Measurements from ENCODE around the gene TRPV5.

TRPV5 gene

DNA sequence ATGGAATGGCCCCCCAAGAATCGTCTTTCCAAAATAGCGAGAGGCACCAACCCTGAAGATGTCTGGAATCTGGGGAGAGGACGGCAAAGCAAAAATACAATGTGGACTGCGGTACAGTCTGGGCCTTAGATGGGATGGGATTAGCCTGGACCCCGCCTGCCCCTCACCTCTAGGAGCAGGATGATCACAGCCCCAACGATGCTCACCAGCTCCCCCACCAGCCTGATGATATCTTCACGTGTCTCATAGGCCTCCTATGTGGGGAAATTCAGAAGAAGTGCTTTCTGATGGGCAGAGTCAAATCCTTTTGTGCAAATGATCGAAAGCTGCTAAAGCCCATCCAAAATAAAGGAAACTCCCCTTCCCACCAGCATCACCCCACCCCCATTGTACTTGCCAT, 18.2 kb downstream of the TRPV5 start:
- Histone ChIP-seq H3K27ac (ENCODE audit: low read length) (no peak overlapping the region), H3K9ac (ENCODE audit: low read length) (no peak overlapping the region), H3K36me3 (replicated peaks; ENCODE audit: low read depth, low read length) (no peaks in the 10 kb centered on the region), H3K79me2 (ENCODE audit: low read length) (no peaks in the 10 kb centered on the region), H3K9me3 (ENCODE audit: insufficient read depth, low read length) (no peaks in the 10 kb centered on the region), H3K4me1 (ENCODE audit: low read length) (no peaks in the 10 kb centered on the region), H4K20me1 (ENCODE audit: insufficient read depth, low read length) (no peaks in the 10 kb centered on the region), H3K4me2 (ENCODE audit: low read length) (no peak overlapping the region), H2AFZ (ENCODE audit: low read depth, low read length) (no peak overlapping the region), H3K27me3 (ENCODE audit: low read depth, low read length) (peaks cover 66% of the 10 kb centered on the region), H3K4me3 (ENCODE audit: low read length) (no peak overlapping the region)
- TF ChIP-seq, protein P1, sequence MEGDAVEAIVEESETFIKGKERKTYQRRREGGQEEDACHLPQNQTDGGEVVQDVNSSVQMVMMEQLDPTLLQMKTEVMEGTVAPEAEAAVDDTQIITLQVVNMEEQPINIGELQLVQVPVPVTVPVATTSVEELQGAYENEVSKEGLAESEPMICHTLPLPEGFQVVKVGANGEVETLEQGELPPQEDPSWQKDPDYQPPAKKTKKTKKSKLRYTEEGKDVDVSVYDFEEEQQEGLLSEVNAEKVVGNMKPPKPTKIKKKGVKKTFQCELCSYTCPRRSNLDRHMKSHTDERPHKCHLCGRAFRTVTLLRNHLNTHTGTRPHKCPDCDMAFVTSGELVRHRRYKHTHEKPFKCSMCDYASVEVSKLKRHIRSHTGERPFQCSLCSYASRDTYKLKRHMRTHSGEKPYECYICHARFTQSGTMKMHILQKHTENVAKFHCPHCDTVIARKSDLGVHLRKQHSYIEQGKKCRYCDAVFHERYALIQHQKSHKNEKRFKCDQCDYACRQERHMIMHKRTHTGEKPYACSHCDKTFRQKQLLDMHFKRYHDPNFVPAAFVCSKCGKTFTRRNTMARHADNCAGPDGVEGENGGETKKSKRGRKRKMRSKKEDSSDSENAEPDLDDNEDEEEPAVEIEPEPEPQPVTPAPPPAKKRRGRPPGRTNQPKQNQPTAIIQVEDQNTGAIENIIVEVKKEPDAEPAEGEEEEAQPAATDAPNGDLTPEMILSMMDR (IDR thresholded peaks at IDR 0.05; ENCODE audit: low read depth, low read length), result no peak
- TF ChIP-seq EZH2phosphoT487 (IDR thresholded peaks at IDR 0.05; ENCODE audit: low read depth), result no peak

DNA sequence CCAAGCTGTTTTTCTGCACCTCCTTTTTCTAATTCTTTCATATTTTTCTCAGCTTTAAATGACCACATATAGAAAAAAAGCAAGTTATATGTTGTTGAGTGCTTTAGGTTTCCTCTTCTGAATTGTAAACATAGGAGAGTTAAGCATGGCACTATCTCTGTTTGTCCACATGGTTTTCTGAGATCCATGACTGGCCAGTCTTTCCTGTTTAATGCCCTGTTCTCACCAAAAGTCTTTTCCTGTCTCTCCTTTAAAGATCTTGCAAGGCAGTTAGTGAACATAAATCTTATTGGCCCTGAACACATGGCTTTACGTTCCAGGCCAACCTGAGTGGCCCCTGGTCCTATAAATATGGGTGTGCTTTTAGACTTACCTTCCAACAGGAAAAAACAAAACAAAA, 19.4 kb downstream of the TRPV5 start:
- Histone ChIP-seq H3K36me3 (replicated peaks; ENCODE audit: low read depth, low read length) (no peaks in the 10 kb centered on the region), H3K9me3 (ENCODE audit: insufficient read depth, low read length) (no peaks in the 10 kb centered on the region), H3K4me2 (ENCODE audit: low read length) (no peak overlapping the region), H3K4me3 (ENCODE audit: low read length) (no peak overlapping the region), H4K20me1 (ENCODE audit: insufficient read depth, low read length) (no peaks in the 10 kb centered on the region), H3K9ac (ENCODE audit: low read length) (no peak overlapping the region), H3K79me2 (ENCODE audit: low read length) (no peaks in the 10 kb centered on the region), H3K27ac (ENCODE audit: low read length) (no peak overlapping the region), H2AFZ (ENCODE audit: low read depth, low read length) (no peak overlapping the region), H3K4me1 (ENCODE audit: low read length) (no peaks in the 10 kb centered on the region), H3K27me3 (ENCODE audit: low read depth, low read length) (peaks cover 67% of the 10 kb centered on the region)
- TF ChIP-seq EZH2phosphoT487 (IDR thresholded peaks at IDR 0.05; ENCODE audit: low read depth), result no peak
- TF ChIP-seq, protein P1 (IDR thresholded peaks at IDR 0.05; ENCODE audit: low read depth, low read length), result no peak

DNA sequence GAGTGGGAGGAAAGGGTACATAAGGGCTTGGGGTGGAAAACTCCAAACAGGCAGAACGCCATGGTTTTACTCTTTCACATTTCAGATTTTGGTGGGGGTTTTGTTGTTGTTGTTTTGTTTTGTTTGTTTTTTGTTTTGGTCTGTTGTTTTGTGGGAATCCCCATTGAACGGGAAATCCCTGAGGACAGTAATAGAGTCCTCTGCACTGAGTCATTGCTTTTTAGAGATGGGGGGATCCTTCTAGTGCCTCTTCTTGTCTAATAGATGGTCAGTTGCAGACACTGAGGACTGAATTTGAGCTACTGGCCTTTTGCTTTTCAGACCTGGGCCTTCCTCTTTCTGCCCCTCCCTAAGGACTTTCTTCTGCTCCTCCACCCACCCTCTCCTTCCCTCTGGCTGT, 20.0 kb downstream of the TRPV5 start:
- H3K9ac ChIP-seq (ENCODE audit: low read length), result no peak overlapping the region
- H3K79me2 ChIP-seq (ENCODE audit: low read length), result no peaks in the 10 kb centered on the region
- H4K20me1 ChIP-seq (ENCODE audit: insufficient read depth, low read length), result no peaks in the 10 kb centered on the region
- H3K27me3 ChIP-seq (ENCODE audit: low read depth, low read length), result peaks cover 67% of the 10 kb centered on the region
- no peaks in the 10 kb centered on the region for H3K36me3 ChIP-seq (replicated peaks; ENCODE audit: low read depth, low read length)
- H3K27ac ChIP-seq (ENCODE audit: low read length), result no peak overlapping the region
- H3K9me3 ChIP-seq (ENCODE audit: insufficient read depth, low read length), result no peaks in the 10 kb centered on the region
- TF ChIP-seq, protein P1 (IDR thresholded peaks at IDR 0.05; ENCODE audit: low read depth, low read length), result no peak
- no peak for TF ChIP-seq EZH2phosphoT487 (IDR thresholded peaks at IDR 0.05; ENCODE audit: low read depth)
- H3K4me3 ChIP-seq (ENCODE audit: low read length), result no peak overlapping the region
- H3K4me2 ChIP-seq (ENCODE audit: low read length), result no peak overlapping the region
- no peaks in the 10 kb centered on the region for H3K4me1 ChIP-seq (ENCODE audit: low read length)
- no peak overlapping the region for H2AFZ ChIP-seq (ENCODE audit: low read depth, low read length)

DNA sequence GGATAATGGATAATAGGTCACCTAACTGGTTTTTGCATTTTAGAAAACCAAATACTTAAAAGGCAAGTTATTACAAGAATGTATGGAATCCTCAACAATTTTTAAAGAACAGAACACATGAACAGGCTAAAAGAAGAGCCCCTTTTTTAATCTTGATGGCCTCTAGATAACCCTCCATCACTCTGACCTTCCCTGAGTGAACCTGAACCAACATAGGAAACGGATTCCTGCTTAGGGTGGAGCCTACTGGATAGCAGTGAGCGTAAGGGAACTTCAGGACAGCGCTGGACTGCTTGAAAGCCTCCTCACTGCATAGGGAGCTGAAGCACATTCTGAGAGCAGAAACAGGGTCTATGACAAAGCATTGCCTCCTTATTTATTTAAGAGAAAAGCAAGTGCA, 20.5 kb downstream of the TRPV5 start:
- Histone ChIP-seq H3K9me3 (ENCODE audit: insufficient read depth, low read length) (no peaks in the 10 kb centered on the region), H3K4me1 (ENCODE audit: low read length) (no peaks in the 10 kb centered on the region), H4K20me1 (ENCODE audit: insufficient read depth, low read length) (no peaks in the 10 kb centered on the region), H3K36me3 (replicated peaks; ENCODE audit: low read depth, low read length) (no peaks in the 10 kb centered on the region), H3K27me3 (ENCODE audit: low read depth, low read length) (peaks cover 62% of the 10 kb centered on the region), H3K4me3 (ENCODE audit: low read length) (no peak overlapping the region), H3K9ac (ENCODE audit: low read length) (no peak overlapping the region), H3K4me2 (ENCODE audit: low read length) (no peak overlapping the region), H2AFZ (ENCODE audit: low read depth, low read length) (no peak overlapping the region), H3K27ac (ENCODE audit: low read length) (no peak overlapping the region), H3K79me2 (ENCODE audit: low read length) (no peaks in the 10 kb centered on the region)
- TF ChIP-seq, protein P1 (IDR thresholded peaks at IDR 0.05; ENCODE audit: low read depth, low read length), result no peak
